Tibial artery (tissue), 4 donors: Measurements from ENCODE around the gene FMO4.
"Not testable (repeated sequence)": the region's sequence is repeated elsewhere in the genome, so short reads cannot be mapped to it uniquely, and the experiment has no call there.

Experiments
- DNase-seq, 2 donors: peaks; one replicate each; pipeline ENCODE4 v3.0.0-alpha.2; 2019
- H3K27ac ChIP-seq, 2 donors: fragments of 200-600 bp; sonication (generic) in 1 of 2; 1 replicate in 1 of 2; 2 replicates in 1 of 2; pipeline ENCODE4 v1.5.1; 2018 to 2019; ENCODE audit warnings: mild to moderate bottlenecking in 1 of 2
- H3K27me3 ChIP-seq, 2 donors: fragments of 200-600 bp; sonication (generic) in 1 of 2; one replicate each; pipeline versions ENCODE4 v1.5.1 to v1.6.0; 2016 to 2019
- H3K36me3 ChIP-seq, 3 donors: fragments of 200-600 bp; sonication (generic) in 2 of 3; one replicate each; pipeline ENCODE4 v1.5.1; 2016 to 2019; ENCODE audit warnings: mild to moderate bottlenecking in 2 of 3
- H3K4me1 ChIP-seq, 4 donors: fragments of 200-600 bp; sonication (generic) in 2 of 4; 1 replicate in 3 of 4; 2 replicates in 1 of 4; pipeline ENCODE4 v1.5.1; 2016 to 2019
- H3K4me3 ChIP-seq, 2 donors: fragments of 200-600 bp; sonication (generic) in 1 of 2; 1 replicate in 1 of 2; 2 replicates in 1 of 2; pipeline ENCODE4 v1.5.1; 2018 to 2019; ENCODE audit warnings: mild to moderate bottlenecking in 2 of 2
- H3K9me3 ChIP-seq, 3 donors: fragments of 200-600 bp; sonication (generic) in 1 of 3; one replicate each; pipeline ENCODE4 v1.5.1; 2016 to 2019
- CTCF ChIP-seq, 2 experiments: fragments of 200-600 bp in 1 of 2; fragments of 450-650 bp in 1 of 2; IDR thresholded peaks; one replicate each; pipeline ENCODE4 v1.5.1; 2017 to 2019; ENCODE audit warnings: antibody characterized with exemption in 2 of 2, mild to moderate bottlenecking in 1 of 2, moderate library complexity in 1 of 2
- intact Hi-C: fragments of 100-400 bp; cut with DNase I; formaldehyde crosslinking; loops from one replicate; pipeline ENCODE4 v1.15.0; 2023; ENCODE audit warnings: low total_unique reads

FMO4 gene

DNA sequence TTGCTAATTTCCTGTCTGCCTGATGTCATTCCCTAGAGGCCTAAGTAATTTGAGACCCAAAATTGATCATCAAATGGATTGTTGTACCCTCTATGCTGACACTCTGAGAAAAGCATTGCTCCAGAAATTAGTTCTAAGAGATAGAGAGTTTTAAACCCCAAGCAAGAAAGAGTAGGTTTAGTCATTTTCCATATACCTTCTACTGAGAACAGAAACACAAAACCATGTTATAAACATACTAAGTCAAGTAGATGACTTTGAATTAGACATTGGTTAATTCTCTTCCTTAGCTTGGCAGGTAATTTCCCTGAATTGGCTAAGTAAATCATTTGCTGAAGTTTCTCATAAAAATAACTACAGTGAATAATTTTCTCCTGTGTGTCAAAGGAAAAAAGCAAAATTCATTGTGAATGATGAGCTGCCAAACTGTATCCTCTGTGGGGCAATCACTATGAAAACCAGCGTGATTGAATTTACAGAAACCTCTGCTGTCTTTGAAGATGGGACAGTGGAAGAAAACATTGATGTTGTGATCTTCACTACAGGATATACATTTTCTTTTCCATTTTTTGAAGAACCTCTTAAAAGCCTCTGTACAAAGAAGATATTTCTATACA, 20.1 kb downstream of the FMO4 start:
- peaks cover 0 to 18% (median 15%) of the 10 kb centered on the region in 3 donors for H3K36me3 ChIP-seq
- DNase-seq, result no peak
- no peaks in the 10 kb centered on the region for H3K4me1 ChIP-seq
- intact Hi-C loops, result no loop called here
- no peaks in the 10 kb centered on the region for H3K9me3 ChIP-seq
- no peak overlapping the region for H3K4me3 ChIP-seq
- no peaks in the 10 kb centered on the region for H3K27me3 ChIP-seq
- no peak for TF ChIP-seq CTCF (IDR thresholded peaks at IDR 0.05)
- no peak overlapping the region for H3K27ac ChIP-seq

DNA sequence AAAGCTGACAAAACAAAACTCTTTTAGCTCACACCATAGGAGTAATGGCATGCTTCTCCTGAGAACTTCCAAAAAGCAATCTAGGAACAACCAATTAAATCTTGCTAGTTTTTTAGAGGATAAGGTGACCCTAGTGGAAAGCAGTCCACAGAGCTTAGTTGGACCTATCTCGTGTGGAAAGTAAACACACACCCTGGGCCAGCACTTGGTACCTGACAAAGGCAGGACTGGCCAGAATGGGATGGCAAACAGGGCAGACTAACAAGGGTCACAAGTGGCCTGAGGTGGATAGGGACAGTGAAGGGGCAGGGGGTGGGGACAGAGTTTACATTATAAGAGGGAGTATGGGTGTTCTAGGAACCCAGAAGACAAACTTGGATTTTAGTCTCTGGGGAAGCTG, 22.0 kb downstream of the FMO4 start:
- Histone ChIP-seq H3K4me1 (no peaks in the 10 kb centered on the region), H3K36me3 (peaks cover 0 to 20% (median 15%) of the 10 kb centered on the region in 3 donors), H3K4me3 (no peak overlapping the region), H3K9me3 (no peaks in the 10 kb centered on the region), H3K27ac (no peak overlapping the region), H3K27me3 (no peaks in the 10 kb centered on the region)
- DNase-seq, result no peak
- intact Hi-C loops, result no loop called here
- no peak for TF ChIP-seq CTCF (IDR thresholded peaks at IDR 0.05)

GRCh38 chr1:171339345-171339744, 25.4 kb downstream of the FMO4 start:
- intact Hi-C loops, H3K4me3 ChIP-seq, DNase-seq, H3K4me1 ChIP-seq, H3K27ac ChIP-seq, H3K9me3 ChIP-seq, H3K27me3 ChIP-seq: not testable (repeated sequence)
- peaks cover 0 to 15% (median 14%) of the 10 kb centered on the region in 3 donors for H3K36me3 ChIP-seq

DNA sequence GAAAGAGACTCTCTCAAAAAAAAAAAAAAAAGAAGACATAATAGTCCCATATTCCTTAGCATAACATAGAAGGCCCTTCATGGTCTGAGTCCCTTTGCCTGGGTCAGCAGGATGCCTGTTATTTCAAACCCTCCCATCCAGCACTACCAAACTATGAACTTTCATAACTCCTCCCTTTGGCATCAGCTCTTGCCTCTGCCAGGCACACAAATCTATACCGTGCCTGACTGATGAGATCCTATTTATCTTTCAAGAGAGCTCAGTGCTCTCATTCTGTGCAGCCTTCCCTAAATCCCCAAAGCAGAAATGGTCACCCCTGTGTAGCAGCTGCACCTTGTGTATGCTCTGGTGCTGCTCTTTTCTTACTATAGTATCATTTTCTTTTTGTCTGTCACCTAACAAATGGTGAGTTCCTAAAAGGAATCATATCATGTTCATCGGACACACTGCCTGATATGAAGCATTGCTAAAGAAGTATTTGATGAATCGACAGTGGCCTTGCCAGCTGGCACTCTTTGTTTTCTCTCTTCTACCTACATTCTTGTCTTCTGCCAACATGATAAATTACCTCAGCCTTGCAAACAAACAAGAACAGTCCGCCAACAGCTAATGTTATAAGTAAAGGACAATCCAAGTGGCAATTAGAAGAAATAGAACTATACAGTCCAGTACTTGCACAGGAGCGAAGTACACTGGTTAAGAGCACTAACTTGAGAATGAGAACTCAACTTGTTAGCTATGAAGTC, 29.9 kb downstream of the FMO4 start:
- no peak for DNase-seq
- Histone ChIP-seq H3K36me3 (peaks cover 0 to 4% (median 0%) of the 10 kb centered on the region in 3 donors), H3K9me3 (no peaks in the 10 kb centered on the region), H3K27me3 (no peaks in the 10 kb centered on the region), H3K4me3 (no peak overlapping the region), H3K4me1 (peaks cover 0 to 26% (median 13%) of the 10 kb centered on the region in 4 donors), H3K27ac (peak overlapping the region; percentile 4 to 48)
- intact Hi-C loops, result no loop called here
- no peak for TF ChIP-seq CTCF (IDR thresholded peaks at IDR 0.05)

- DNase-seq, result no peak
- no peaks in the 10 kb centered on the region for H3K36me3 ChIP-seq
- peaks cover 0 to 26% (median 13%) of the 10 kb centered on the region in 4 donors for H3K4me1 ChIP-seq
- H3K9me3 ChIP-seq, result no peaks in the 10 kb centered on the region
- intact Hi-C loops, result no loop called here
- H3K27ac ChIP-seq, result peak overlapping the region; percentile 4 to 48
- H3K4me3 ChIP-seq, result no peak overlapping the region
- H3K27me3 ChIP-seq, result no peaks in the 10 kb centered on the region
- TF ChIP-seq CTCF (IDR thresholded peaks at IDR 0.05), result no peak
Observed at GRCh38 chr1:171344473-171344820, 30.5 kb downstream of the FMO4 start.

- Histone ChIP-seq H3K4me1 (peaks cover 0 to 26% (median 13%) of the 10 kb centered on the region in 4 donors), H3K4me3 (no peak overlapping the region), H3K9me3 (no peaks in the 10 kb centered on the region), H3K27me3 (no peaks in the 10 kb centered on the region), H3K27ac (peak overlapping the region in 1 of 2 donors; percentile 48), H3K36me3 (no peaks in the 10 kb centered on the region)
- intact Hi-C loops, result no loop called here
- TF ChIP-seq CTCF (IDR thresholded peaks at IDR 0.05), result no peak
- DNase-seq, result no peak
Observed at GRCh38 chr1:171345536-171345935, 31.6 kb downstream of the FMO4 start.
